GM20431 (cell line): ENCODE data around the gene IDH1.
"Not testable (repeated sequence)": the region's sequence is repeated elsewhere in the genome, so short reads cannot be mapped to it uniquely, and the experiment has no call there.

ENCODE experiments used
- in situ Hi-C: fragments of 300-500 bp; cut with MseI, MboI; formaldehyde crosslinking; loops from one replicate; pipeline ENCODE4 v1.15.0; 2020; ENCODE audit warnings: low sequenced_read_pairs; ENCODE audit not compliant: unreplicated experiment

IDH1 gene

DNA sequence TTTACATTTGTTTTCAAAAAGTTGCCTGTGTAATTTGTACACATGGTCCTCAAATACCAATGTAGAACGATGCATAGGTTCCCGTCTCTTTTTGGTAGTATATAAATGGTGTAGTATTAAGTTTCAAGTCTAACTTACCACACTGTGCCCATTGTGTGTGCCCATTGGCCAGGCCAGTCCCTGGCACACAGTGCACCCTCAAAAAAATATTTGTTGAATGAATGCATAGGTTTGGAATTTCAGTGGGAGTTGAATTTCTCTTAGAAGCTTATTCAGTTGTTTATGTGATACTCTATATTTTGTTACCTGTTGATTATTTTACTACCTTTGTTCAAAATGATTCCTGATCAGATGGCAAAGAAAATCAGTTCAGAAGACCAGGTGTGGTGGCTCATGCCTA, 30.1 kb downstream of the IDH1 start:
- in situ Hi-C loops, result no loop called here

GRCh38 chr2:208222351-208222750, 32.5 kb downstream of the IDH1 start:
- in situ Hi-C loops, result no loop called here

DNA sequence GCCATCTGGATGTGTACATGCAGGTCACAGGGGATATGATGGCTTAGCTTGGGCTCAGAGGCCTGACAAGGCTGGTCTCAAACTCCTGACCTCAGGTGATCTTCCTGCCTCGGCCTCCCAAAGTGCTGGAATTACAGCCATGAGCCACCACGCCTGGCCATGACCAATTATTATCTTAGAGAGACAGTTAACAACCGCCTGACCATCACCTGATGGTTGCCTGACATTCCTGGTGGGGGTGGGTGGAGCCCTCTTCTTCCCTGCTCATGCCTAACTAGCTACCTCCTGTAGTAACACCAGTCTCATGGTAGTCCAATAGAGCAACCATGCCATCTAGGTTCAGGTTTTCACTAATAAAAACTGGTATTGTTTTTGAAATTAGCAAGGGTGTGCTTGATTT, 33.0 kb downstream of the IDH1 start:
- in situ Hi-C loops, result not testable (repeated sequence)

DNA sequence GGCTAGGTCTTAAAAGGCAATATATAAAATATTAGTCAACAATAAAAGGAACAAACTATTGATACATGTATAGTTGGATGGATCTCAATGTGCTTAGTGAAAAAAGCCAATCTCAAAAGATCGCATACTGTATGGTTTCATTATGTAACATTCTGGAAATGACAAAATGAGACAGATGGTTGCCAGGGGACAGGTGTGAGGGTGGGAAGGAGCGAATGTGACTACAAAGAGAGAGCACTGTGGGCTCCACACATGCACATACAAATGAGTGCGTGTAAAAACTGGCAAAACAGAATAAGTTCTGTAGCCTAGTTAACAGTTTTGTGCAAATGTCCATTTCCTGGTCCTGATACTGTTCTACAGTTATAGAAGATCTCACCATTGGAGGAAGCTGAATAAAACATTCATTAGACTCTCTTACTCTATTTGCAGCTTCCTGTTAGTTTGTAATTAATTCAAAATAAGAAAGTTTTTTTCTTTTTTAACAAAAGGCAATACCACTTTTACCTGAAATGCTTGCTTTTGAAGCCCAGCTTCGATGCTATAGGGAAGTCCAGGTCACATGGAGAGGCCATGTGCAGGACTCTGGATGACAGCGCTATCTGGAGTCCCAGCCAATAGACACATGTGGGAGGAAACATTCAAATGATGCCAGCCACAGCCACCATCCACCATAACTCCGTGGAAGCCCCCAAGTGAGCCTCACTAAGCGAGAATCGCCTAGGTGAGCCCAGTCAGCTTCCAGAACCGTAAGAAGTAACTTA, 44.0 kb downstream of the IDH1 start:
- in situ Hi-C loops, result no loop called here

DNA sequence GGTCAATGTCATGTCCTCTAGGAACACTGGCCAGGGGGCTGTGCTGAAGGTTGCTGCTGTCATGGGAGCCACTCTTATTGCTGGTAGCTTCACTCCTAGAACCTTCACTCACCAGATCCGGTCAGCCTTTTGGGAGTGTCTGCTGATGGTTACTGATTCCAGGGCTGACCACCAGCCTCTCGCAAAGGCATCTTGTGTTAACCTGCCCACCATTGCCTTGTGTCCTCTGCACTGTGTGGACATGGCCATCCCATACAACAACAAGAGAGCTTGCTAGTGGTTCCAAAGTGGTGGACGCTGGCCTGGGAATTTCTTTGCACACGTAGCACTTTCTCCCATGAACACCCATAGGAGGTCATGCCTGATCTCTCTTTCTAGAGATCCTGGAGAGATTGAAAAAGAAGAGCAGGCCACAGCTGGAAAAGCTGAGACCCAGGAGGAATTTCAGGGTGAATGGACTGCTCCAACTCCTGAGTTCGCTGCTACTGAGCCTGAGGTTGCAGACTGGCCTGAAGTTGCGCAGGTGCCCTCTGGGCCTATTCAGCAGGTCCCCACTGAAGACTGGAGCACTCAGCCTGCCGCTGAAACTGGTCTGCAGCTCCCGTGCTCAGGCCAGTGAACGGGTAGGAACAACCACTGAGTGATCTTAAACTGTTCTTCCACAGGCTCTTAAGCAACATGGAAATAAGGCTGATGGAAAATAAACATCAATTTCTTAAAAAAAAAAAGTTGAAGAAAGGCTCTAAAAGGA, 46.4 kb downstream of the IDH1 start:
- in situ Hi-C loops, result no loop called here

DNA sequence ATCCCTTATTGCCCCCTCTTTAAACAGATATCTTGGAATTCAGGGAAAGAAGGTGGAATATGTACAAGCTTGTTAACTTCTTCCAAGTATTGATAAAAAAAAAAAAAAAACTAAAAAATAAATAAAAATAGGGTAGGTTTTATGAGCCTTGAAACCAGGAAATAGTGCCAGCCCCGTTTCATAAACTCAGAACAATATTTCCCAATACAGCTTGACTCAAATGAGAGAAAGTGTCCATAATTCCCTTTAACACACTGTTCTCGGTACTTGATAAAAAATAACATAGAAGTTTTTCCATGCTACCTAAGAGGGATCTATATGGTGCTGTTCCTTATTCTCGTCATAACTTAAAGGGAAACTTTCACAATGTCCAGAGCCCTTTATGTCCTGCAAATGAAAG, 47.1 kb downstream of the IDH1 start:
- in situ Hi-C loops, result no loop called here

DNA sequence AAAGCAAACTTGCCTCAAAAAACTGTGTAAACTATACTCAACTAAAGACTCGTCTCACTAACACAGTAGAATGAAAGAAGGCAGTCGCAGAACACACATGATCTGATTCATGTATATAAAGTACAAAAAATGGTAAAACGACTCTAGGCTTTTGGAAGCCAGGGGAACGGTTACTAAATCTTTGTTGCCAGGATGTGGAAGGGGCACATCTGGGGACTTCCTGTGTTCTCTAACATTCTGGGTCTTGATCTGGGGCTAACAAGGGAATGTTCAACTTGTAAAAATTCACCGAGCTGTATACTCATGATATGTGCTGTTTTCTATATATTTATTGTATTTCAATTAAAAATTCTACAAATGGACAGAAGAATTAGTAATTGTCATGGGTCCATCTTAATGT, 50.7 kb downstream of the IDH1 start:
- in situ Hi-C loops, result no loop called here

- in situ Hi-C loops, result no loop called here
Measured at GRCh38 chr2:208195531-208195930, 59.3 kb downstream of the IDH1 start.

- in situ Hi-C loops, result no loop called here
Measured at GRCh38 chr2:208192611-208193236, 62.1 kb downstream of the IDH1 start.

DNA sequence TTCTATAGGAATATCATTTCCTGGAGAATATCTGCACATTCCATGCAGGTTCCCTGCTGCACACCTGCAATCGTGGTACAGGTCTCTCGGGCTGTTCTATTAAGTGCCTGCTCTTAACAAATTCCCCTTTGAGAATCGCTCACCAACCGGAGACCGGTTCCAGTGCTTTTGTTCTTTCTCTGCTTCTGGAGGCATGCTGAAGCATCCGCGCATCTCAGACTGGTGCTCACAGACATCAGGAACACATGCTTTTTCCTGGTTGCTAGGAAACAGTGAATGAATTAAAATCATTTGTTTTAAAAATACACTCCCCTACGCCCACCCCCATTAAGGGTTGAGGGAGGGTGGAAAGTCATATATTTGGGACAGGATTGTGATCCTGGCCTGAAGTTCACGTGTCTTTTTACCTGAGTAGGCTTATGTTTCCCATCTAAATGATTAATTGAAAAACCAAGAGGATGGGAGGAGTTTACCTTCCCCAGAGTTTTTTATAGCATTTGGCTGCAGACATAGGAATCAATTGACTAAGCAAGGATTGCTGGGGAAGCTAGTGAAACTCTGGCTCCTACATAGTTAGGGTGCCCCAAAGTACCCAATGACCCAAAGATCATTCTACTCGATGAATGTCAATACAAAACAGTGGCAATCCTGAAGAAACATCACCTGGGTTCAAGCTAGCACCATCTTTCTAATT, 64.9 kb downstream of the IDH1 start, which contains the start of gene C2orf80:
Gene C2orf80, minus strand, starts transcription at position 221 of the 694 bp plus-strand sequence. CDS start 3,044 bp downstream, outside the sequence.
- in situ Hi-C loops, result no loop called here

DNA sequence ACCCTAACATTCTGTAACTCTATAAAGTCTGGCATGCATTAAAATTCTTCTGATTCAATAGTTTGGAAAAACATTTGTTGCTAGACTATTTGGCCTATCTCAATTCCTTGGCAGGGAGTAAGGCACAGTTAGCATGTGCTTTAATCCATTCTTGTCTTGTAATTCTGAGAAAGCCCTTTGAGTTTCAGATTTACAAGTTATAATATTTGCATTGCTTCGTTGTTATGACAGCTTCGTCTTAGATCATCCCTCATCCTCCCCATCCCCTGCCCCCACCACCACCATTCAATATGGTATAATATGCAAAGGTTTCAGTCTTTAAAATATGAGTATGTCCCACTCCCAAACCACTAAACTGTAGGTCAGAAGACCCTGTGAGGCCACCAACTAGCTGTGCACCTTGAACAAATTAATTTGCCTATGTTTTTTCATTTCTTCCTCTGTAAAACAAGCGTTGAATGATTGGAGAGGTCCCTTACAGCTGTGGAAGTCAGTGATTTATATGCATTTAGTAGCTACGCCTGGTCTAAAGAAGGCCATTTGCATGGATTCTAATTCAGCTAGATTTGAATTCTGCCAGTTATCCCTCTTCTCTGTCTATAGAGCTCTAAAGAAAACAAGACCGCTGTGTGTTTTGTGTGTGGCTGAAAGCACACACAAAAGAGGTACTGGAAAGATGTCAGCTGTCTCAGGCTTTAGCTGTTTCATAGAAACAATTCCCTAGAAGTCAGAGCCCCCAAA, 65.6 kb downstream of the IDH1 start:
- in situ Hi-C loops, result no loop called here

- in situ Hi-C loops, result no loop called here
Measured at GRCh38 chr2:208186893-208187292, 68.0 kb downstream of the IDH1 start.

DNA sequence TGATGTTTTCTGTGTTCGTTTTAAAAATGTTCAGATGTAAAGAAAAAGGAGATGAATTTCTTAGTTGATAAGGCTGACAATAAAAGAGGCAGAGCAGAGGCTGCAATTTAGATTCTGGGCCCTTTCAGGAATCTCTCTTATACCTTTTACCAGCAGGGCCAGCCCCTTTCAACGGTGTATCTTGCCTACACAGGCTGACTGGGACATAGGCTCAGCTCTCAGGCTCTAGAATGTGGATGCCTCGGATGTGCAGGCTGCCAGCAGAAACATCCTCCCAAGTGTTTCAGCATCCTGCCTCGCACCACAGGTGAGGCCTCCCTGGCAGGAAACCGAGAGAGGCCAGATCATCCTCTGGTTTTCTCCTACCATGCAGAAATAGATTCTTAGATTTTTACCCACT, 68.4 kb downstream of the IDH1 start:
- in situ Hi-C loops, result no loop called here
